DMS53 (cell line): ENCODE measurements around the gene ZNF598.
"Not testable (repeated sequence)": the region's sequence is repeated elsewhere in the genome, so short reads cannot be mapped to it uniquely, and the experiment has no call there.

Experiments used
- DNase-seq: peaks from one replicate; lab custom pipeline; 2025; lab: John Stamatoyannopoulos, UW

The ZNF598 gene

GRCh38 chr16:2027024-2028010, 17.7 kb upstream of the ZNF598 start:
- peak; percentile 65 for DNase-seq

GRCh38 chr16:2026461-2027023, 16.9 kb upstream of the ZNF598 start, which contains the start of gene NHERF2:
TSS of gene NHERF2 (plus strand) at chr16:2026902. CDS start at chr16:2027006, 104 bp downstream.
- DNase-seq = peak; percentile 66

- no peak for DNase-seq
Observed at GRCh38 chr16:2025878-2026460, 16.3 kb upstream of the ZNF598 start.

- no peak for DNase-seq
Observed at GRCh38 chr16:2025251-2025650, 15.6 kb upstream of the ZNF598 start.

GRCh38 chr16:2024032-2024420, 14.4 kb upstream of the ZNF598 start:
- DNase-seq = no peak

GRCh38 chr16:2023092-2024031, 13.7 kb upstream of the ZNF598 start:
- DNase-seq = peak; percentile 92

GRCh38 chr16:2022723-2023091, 13.1 kb upstream of the ZNF598 start:
- peak; percentile 68 for DNase-seq

GRCh38 chr16:2019921-2020831, 10.6 kb upstream of the ZNF598 start:
- peak; percentile 52 for DNase-seq

- peak; percentile 49 for DNase-seq
Observed at GRCh38 chr16:2019518-2019920, 9.9 kb upstream of the ZNF598 start, which contains the start of gene NPW. TSS of gene NPW (plus strand) at chr16:2019785.

GRCh38 chr16:2016407-2016922, 6.8 kb upstream of the ZNF598 start:
- DNase-seq = no peak

GRCh38 chr16:2015947-2016208, 6.3 kb upstream of the ZNF598 start:
- no peak for DNase-seq

GRCh38 chr16:2015117-2015946, 5.7 kb upstream of the ZNF598 start:
- no peak for DNase-seq

- no peak for DNase-seq
Observed at GRCh38 chr16:2013527-2013926, 3.9 kb upstream of the ZNF598 start.

- not testable (repeated sequence) for DNase-seq
Observed at GRCh38 chr16:2011726-2012125, 2.1 kb upstream of the ZNF598 start.

GRCh38 chr16:2009164-2009711, 383 bp downstream of the ZNF598 start:
- DNase-seq = peak; percentile 64

- peak; percentile 62 for DNase-seq
Observed at GRCh38 chr16:2008631-2009163, 924 bp downstream of the ZNF598 start.

- DNase-seq = peak; percentile 88
Observed at GRCh38 chr16:2008009-2008526, 1.6 kb downstream of the ZNF598 start.

GRCh38 chr16:2007081-2007836, 2.4 kb downstream of the ZNF598 start:
- DNase-seq = peak; percentile 25
